NCI-H1105 (cell line): ENCODE results near the gene CRYL1.

Source experiments
- DNase-seq: peaks from one replicate; lab custom pipeline; 2025; lab: John Stamatoyannopoulos, UW

Gene CRYL1

DNA sequence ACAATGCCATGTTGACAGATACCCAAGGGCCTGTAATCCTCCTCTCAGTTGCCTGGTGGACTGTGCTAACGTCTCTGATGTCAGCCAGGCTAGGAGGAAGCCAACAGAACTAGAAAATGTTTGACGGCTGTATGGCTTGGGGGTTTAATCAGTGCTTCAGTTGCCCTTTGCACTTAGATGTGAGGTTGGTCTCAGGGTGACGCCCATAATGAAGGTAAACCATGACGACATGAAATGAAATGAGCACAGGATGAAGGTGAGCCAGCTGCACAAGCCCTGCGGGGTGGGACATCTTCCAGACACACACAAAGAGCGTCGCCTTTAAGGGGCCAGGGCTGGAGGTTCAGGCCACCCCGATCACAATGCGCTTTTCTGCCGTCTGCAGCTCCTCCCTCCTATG is 127.2 kb downstream of the CRYL1 start:
- DNase-seq, result no peak

DNA sequence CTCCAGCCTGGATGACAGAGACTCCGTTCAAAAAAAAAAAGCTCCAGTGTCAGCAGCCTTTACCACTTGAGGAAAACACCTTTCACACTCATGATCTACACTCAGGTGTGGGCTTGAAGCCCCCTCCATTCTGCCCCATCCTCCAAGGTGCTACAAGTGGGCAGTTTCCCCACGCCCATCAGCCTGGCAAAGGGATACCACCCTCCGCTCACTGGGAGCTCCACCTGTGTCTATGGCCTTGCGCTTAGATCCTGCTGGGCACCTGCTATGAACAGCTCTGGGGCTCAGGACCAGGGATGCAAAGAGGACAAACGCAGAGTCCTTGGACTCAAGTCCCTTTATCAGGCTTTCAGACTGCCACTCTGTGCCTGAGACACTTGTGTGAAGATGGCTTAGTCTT is 127.8 kb downstream of the CRYL1 start:
- DNase-seq, result no peak

DNA sequence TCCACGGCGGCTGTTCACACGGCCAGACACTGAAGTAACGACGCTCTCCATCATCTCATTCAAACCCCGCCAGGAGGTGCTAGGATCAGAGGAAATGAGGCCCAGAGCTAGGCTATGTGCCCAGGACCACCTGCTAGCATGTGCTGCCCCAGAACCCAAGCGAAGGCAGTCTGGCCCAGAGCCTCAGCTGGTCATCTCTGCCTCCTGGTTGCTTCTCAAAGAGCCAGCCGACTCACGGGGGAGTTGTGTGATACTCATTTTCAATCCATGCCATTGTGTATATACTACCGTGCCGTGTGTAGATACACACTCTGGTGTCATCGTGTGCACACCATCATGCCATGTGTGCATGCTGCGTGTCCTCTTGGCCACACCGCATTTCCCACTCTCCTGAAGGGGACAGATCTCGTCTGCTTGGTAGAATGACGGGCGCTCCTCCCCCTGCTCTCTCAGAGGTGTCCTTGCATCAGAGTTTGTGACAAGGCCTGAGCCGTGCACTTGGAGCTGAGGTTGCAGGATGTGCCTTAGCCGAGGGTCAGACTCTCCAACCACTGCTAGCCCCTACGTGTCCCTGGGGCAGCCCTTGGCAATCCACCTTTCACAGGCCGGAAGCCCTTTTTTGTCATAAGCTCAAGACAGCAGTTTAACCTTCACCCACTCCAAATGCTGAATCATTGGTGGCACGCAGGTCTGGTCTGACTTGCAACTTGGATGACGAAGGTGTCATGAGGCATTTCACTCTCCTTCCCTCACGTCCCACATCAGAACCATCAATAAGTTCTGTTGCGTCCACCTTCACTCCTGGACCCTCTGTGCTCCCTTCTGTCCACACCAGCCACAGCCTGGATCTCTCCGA is 130.4 kb downstream of the CRYL1 start:
- no peak for DNase-seq

GRCh38 chr13:20394506-20394905 is 131.2 kb downstream of the CRYL1 start:
- no peak for DNase-seq

- no peak for DNase-seq
These were observed 131.5 kb downstream of the CRYL1 start for GRCh38 chr13:20394169-20394501.

DNA sequence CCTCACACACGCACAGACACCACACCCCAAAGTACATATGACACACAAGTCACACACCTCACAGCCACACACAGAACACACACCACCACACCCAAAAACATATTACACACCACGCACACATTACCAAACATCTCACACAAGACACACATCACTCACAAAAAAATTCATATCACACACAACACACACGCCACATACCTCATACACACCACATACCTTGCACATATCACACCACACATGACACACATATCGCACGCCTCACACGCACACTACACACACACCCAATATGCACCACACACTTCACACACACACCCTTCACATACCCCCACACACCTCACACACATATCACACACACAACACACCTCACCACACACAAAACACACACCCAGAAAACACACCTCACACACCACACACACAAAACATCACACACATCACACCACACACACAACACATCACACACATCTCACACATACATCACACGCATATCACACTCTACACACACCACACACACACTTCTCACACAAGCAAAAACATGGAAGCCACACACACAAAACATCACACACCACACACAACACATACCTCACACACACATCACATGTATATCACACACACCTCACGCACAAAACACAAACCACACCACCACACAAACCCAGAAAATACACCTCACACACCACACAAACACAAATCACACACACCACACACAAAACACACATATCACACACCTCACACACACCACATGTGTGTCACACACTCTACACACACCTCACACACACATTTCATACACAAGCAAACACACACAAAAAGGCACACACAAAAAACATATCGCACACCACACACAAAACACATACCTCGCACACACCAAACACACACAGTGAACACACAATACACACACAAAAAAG is 132.1 kb downstream of the CRYL1 start:
- DNase-seq, result no peak

GRCh38 chr13:20392530-20392929 is 133.1 kb downstream of the CRYL1 start:
- DNase-seq, result no peak

DNA sequence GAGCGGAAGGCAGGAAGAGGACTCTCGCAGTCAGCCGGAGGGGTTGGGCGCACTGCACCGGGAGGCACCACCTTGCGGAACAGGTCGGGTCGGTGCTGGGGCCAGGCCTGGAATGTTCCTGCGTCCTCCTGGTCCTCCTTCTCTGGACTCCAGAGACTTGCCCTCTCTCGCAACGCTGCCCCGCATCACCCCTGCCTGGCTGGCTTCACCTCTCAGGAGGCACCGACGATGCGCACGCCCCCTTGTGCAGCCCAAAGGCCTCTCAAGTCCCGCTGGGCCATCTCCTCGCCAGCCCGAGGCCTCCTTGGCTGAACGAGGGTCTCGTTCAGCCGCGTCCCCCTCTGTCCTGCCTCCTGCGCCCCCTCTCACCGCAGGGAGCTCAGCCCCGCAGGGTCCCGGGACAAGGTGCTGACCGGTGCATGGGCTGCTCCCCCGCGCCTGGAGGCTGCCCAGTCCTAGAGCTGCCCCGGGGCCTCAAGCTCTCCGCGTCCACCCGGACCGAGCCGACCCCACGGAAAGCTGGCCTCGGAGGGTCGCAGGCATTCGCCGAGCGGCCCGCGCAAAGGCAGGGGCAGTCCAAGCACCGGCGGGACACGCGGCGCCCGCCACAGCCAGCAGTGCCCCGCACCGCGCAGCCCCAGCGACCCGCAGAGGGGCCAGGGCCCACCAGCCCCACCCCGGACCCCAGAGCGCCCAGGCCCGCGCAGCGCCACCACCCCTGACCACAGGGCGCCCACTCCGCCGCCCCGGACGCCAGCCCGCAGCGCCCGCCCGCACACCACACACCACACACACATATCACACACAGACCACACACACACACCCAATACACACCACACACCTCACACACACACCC is 133.8 kb downstream of the CRYL1 start:
- no peak for DNase-seq

GRCh38 chr13:20390526-20391175 is 135.0 kb downstream of the CRYL1 start:
- no peak for DNase-seq

GRCh38 chr13:20389696-20390525 is 135.7 kb downstream of the CRYL1 start:
- DNase-seq, result no peak

DNA sequence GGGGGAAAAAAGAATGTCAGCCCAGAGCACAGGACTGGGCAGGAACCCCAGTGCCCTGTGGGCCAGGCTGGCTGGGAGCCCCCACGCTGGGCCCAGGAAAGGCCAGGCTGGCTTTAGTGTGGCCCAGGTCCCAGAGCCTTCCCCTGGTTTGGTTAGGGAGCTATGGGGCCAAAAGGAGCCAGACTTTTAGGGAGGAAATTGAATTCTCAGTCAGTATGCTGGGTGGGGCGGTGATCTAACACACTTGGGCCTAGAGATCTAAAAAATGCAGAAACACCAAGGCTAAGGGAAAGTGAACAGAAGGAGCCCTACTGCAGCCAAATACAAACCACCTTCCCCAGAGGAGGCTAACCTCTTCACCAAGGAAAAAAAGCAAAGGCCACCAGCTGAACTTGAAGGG is 137.5 kb downstream of the CRYL1 start:
- no peak for DNase-seq

DNA sequence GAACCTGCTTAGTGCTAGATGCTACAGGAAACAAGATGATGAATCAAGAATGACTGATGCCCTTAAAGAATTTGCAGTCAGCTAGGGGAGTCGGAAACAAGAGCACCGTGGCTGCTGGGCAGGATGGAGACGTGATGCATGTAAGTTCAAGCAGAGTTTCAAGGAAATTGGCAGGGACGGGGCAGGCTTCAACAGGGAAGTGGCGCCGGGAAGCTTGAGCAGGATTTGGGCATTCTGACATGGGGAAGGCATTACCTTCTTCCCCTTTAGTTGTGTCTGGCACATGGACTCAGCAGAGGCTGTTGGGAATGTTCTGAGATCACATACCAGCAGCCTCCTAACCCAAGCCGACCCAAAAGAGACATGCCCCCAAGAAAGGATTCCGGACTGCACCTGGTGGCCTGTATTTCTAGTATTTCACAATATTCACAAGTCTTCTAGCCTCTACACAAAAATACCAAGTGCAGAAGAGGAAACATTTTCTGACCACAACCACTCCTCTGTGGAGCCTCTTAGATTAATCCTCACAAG is 138.2 kb downstream of the CRYL1 start:
- no peak for DNase-seq

DNA sequence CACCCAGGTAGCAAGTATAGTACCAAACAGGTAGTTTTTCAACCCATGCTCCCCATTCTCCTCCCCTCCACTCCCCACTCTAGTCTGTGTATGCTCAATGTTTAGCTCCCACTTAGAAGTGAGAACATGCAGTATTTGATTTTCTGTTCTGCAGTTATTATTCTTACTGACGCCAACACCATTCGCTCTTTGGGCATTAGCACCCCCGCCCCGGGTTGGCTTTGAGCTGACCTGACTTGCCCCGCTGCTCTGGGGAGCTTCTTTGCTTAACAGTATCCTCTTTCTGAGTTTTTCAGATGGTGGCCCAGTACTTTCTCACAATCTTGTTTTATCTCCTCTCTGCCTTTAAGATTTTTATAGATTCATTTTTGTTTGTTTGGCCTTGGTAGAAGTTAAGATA is 138.7 kb downstream of the CRYL1 start:
- DNase-seq, result no peak

GRCh38 chr13:20383058-20383457 is 142.6 kb downstream of the CRYL1 start:
- DNase-seq, result no peak

DNA sequence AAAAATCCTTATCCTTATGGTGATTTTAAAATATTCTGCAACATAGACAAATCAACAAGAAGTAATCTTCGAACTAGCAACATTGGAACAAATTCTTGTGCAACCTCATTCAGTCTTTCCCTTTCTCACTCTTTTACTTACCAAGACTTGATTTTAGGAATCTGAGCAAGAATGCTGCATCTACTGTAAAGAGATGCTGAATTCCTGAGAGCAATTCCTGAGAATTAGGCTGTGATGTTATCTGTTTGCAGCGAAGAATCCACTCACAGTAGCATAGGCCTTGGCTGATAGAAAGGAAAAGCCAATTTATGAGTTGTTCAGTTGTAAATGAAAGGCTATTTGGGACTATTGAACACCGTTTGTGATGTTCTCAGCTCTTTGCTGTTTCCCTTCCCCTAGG is 144.3 kb downstream of the CRYL1 start:
- DNase-seq, result no peak

GRCh38 chr13:20378721-20379120 is 146.9 kb downstream of the CRYL1 start:
- peak; percentile 1 for DNase-seq

- no peak for DNase-seq
These were observed 147.9 kb downstream of the CRYL1 start for GRCh38 chr13:20377720-20378119.

DNA sequence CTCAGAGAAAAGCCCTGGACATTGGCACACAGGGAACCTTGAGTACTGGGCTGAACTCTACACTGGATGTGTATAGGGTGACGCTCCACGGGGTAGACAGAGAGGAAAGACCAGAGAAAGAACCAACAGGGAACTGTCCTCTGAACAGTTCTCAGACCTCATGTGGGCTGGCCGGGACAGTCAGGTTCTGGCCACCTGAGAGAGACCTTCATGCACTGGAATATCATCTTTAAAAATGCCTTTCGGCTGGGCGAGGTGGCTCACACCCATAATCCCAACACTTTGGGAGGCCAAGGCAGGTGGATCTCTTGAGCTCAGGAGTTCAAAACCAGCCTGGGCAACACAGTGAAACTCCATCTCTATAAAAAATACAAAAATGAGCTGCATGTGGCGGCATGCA is 149.8 kb downstream of the CRYL1 start:
- no peak for DNase-seq

GRCh38 chr13:20373861-20374260 is 151.8 kb downstream of the CRYL1 start:
- DNase-seq, result no peak

DNA sequence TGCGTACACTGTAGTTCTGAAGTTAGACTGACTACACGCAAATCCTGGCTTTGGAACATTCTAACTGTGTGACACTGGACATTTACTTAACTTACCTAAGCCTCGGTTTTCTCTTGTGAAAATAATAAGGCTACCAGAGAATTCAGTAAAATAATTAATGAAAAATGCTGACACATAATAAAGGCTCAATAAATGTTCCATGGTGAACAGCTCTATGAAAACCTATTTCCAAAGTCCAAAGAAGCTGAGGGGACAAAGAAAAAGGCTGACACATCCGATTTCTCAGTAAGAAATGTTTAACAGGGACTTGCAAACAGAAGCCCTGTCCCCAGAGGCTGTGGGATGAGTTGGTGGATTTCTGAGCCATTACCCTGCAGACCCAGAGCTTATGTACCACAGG is 153.8 kb downstream of the CRYL1 start:
- DNase-seq, result no peak
